ENCODE data around the gene CAMK1D.
A peak's percentile ranks its signal among the peaks of the same experiment; 100 is the strongest.

The CAMK1D gene

DNA sequence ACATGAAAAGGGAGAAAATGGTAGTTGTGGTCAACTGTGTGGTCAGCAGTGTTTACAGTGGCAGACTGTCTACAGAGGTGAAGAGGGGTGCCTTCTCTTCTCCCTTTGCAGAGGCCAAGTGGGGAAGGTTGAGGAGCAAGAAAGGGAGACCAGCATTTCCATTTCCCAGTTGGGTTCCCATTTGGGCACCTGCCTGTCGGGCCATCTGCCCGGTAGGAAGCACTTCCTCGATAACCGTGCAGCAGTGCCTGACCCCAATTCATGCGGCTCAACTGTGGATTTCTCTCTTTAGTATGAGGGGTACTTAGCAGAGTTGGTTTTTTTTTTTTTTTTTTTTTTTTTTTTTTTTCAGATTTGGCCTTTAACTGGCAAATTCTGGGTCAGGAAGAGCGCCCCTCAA, 525.2 kb downstream of the CAMK1D start:
- DNase-seq, result no peak

DNA sequence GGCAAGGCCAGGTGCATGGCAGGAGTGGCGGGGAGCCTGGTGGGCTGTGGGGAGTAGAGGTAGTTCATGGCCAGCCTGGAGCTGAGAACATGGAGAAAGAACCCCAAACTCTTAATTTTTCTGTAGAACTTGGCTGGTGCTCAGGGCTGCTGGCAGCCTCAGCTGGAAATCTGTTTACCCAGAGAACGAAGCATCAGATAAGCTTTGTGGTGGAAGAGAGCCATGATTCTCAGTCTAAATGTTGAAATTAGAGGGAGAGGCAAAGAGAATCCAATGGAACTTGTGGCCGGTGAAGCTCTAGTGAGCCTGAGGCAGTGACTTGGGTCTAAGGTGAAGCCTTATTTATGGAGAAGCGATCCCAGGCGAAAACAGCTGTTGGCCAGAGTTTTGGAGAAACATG, 525.8 kb downstream of the CAMK1D start:
- peak in 1 of 56 donors; percentile 34 for DNase-seq

DNA sequence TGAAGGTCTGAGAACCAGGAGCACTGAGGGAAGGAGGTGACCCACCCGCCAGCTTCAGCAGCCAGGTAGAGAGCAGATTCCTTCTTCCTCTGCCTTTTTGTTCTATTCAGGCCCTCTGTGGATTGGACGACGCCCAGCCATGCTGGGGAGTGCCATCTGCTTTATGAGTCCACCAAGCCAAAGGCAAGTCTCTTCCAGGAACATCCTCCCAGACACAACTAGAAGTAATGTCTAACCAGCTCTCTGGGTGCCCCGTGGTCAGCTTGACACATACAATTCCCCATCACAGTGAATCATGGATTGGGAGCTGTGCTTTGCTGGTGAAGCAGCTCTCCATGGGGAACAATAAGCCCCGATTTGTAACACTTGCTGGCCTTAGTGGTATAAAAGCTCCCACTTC, 526.9 kb downstream of the CAMK1D start:
- DNase-seq, result no peak

DNA sequence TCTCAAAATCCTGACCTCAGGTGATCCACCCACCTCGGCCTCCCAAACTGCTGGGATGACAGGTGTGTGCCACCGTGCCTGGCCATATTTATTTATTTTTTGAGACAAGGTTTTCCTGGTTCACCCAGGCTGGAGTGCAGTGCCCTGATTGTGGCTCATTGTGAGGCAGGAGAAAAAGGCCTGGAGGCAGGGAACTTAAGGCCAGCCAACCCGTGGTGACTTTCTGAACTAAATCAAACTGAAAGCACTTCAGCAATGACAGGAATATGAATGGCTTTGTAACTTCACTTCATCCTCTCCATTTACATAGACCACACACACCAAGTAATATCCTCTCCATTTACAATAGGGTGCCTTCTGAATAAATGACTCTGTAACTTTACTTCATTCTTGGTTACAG, 527.8 kb downstream of the CAMK1D start:
- no peak for DNase-seq

DNA sequence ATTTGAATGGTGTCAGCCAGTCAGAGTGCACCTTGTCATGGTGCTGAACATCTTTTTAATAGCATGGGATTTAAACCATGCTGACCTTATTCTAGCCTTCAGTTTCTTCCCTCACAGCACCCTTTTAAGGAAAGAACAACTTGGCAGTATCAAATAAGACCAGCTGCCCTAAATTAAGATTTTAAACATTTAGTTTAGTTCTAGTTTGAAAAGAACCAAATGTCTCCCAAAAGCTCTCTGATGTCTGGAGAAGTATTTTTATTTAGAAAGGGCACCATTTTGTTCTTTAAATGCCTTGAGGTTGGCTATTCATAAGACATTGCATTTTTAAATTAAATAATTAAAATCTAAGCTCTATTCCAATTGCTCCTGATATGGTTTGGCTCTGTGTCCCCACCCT, 531.1 kb downstream of the CAMK1D start:
- DNase-seq, result no peak

DNA sequence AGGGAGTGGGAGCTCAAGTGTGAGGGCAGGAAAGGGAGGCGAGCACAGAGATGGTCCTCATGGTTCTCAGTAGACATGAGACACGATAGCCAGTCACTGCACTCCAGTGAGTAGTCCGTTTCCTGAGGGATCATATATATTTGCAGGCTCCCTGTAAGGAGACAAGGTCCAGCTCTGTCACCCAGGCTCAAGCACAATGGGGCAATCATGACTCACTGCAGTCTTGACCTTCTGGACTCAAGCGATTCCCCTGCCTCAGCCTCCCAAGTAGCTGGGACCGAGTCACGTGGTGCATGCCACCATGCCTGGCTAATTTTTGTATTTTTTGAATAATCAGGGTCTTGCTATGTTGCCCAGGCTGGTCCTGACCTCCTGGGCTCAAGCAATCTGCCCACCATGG, 535.5 kb downstream of the CAMK1D start:
- no peak for DNase-seq

All from amygdala (tissue), 56 donors.